H1 (cell line): ENCODE results near the gene ECE2. TPM values are rescaled to one million over a fixed set of nuclear protein-coding genes. Genes with fewer than 3 reads are reported as not detected.

Experiments used
- CTCF ChIA-PET: fragments of 300-600 bp; sonication (Branson Sonifier 250); formaldehyde crosslinking; loops from one replicate; lab custom pipeline; 2021; ENCODE audit not compliant: partially characterized antibody; lab: Charles Lee
- POLR2A ChIA-PET: fragments of 300-600 bp; sonication (Branson Sonifier 250); formaldehyde crosslinking; loops from one replicate; lab custom pipeline; 2021; ENCODE audit warnings: inconsistent platforms; ENCODE audit not compliant: partially characterized antibody; lab: Charles Lee
- DNase-seq, 2 experiments: peaks; one replicate each; pipeline versions ENCODE4 v3.0.0 to v3.0.0-alpha.2; 2010 to 2022; ENCODE audit warnings: low spot score in 2 of 2, low read depth in 1 of 2, mixed read lengths in 1 of 2
- FAIRE-seq: peaks from 2 replicates; lab custom pipeline; 2011; peaks lifted over from hg19 to GRCh38; lab: Jason Lieb, UNC
- H2AFZ ChIP-seq: 2 replicates; pipeline ENCODE4 v1.8.1; 2012; ENCODE audit warnings: low read length, inconsistent platforms
- H2AK5ac ChIP-seq: 2 replicates; pipeline ENCODE4 v1.6.1; 2013; ENCODE audit warnings: low read depth, low read length
- H2BK120ac ChIP-seq: replicated peaks from 2 replicates; pipeline ENCODE3; 2013; ENCODE audit warnings: low read depth, low read length, inconsistent platforms
- H2BK12ac ChIP-seq: 2 replicates; pipeline ENCODE4 v1.6.1; 2013; ENCODE audit warnings: low read depth, low read length
- H2BK15ac ChIP-seq: 2 replicates; pipeline ENCODE4 v1.6.1; 2013; ENCODE audit warnings: low read length
- H2BK20ac ChIP-seq: 2 replicates; pipeline ENCODE4 v1.6.1; 2013; ENCODE audit warnings: low read length
- H2BK5ac ChIP-seq: 2 replicates; pipeline ENCODE4 v1.6.1; 2013; ENCODE audit warnings: low read depth, low read length
- H3K14ac ChIP-seq: 2 replicates; pipeline ENCODE4 v1.6.1; 2013; ENCODE audit warnings: inconsistent platforms; ENCODE audit not compliant: insufficient read length
- H3K18ac ChIP-seq: 2 replicates; pipeline ENCODE4 v1.6.1; 2013; ENCODE audit warnings: low read length; ENCODE audit errors: extremely low read depth
- H3K23ac ChIP-seq: 2 replicates; pipeline ENCODE4 v1.6.1; 2013; ENCODE audit warnings: inconsistent platforms; ENCODE audit not compliant: insufficient read length
- H3K23me2 ChIP-seq: 2 replicates; pipeline ENCODE4 v1.6.1; 2013; ENCODE audit warnings: low read depth, low read length
- H3K27ac ChIP-seq: 2 replicates; pipeline ENCODE4 v1.6.1; 2011; ENCODE audit warnings: low read depth, low read length, inconsistent platforms
- H3K27me3 ChIP-seq, 4 experiments: replicated peaks in 1 of 4; 1 replicate in 1 of 4; 2 replicates in 3 of 4; pipeline versions ENCODE4 v1.6.1 to v1.8.1; 2011 to 2013; ENCODE audit warnings: low read length in 3 of 4, mild to moderate bottlenecking in 3 of 4, inconsistent platforms in 2 of 4, mixed read lengths in 2 of 4, moderate library complexity in 1 of 4; ENCODE audit not compliant: control insufficient read depth in 3 of 4, insufficient read depth in 3 of 4; ENCODE audit errors: extremely low read depth in 1 of 4
- H3K36me3 ChIP-seq, 4 experiments: 2 replicates each; pipeline versions ENCODE4 v1.6.1 to v1.8.1; 2011 to 2013; ENCODE audit warnings: mild to moderate bottlenecking in 4 of 4, low read length in 3 of 4, moderate library complexity in 2 of 4, control low read depth in 1 of 4, inconsistent platforms in 1 of 4; ENCODE audit not compliant: insufficient read depth in 4 of 4, control insufficient read depth in 2 of 4
- H3K4ac ChIP-seq: replicated peaks from 2 replicates; pipeline ENCODE3; 2013; ENCODE audit warnings: low read length, low read depth, mixed read lengths, inconsistent platforms; ENCODE audit not compliant: insufficient read length
- H3K4me1 ChIP-seq, 4 experiments: replicated peaks in 1 of 4; 1 replicate in 1 of 4; 2 replicates in 3 of 4; pipeline versions ENCODE4 v1.6.1 to v1.8.1; 2011 to 2013; ENCODE audit warnings: low read length in 3 of 4, inconsistent platforms in 2 of 4, mixed read lengths in 1 of 4; ENCODE audit not compliant: insufficient read depth in 4 of 4, control insufficient read depth in 3 of 4
- H3K4me2 ChIP-seq, 2 experiments: 2 replicates each; pipeline versions ENCODE4 v1.6.1 to v1.8.1; 2011 to 2013; ENCODE audit warnings: low read depth in 2 of 2, low read length in 2 of 2, control low read depth in 1 of 2, inconsistent platforms in 1 of 2, mild to moderate bottlenecking in 1 of 2; ENCODE audit not compliant: insufficient read depth in 1 of 2
- H3K4me3 ChIP-seq, 4 experiments: fragments of 200-600, 300-600 bp in 1 of 4; sonication (generic), shearing (Covaris generic), sonication (Bioruptor Twin) in 1 of 4; 2 replicates each; pipeline versions ENCODE4 v1.5.1 to v1.8.1; 2011 to 2016; ENCODE audit warnings: low read length in 4 of 4, low read depth in 3 of 4, control low read depth in 2 of 4, inconsistent platforms in 2 of 4, mild to moderate bottlenecking in 2 of 4, mixed read lengths in 1 of 4, moderate library complexity in 1 of 4; ENCODE audit not compliant: insufficient read depth in 2 of 4; ENCODE audit errors: extremely low read depth in 1 of 4
- H3K56ac ChIP-seq: replicated peaks from 2 replicates; pipeline ENCODE3; 2013; ENCODE audit warnings: low read depth, mild to moderate bottlenecking, mixed read lengths, low read length, inconsistent platforms; ENCODE audit not compliant: insufficient read length
- H3K79me1 ChIP-seq: 2 replicates; pipeline ENCODE4 v1.6.1; 2013; ENCODE audit warnings: low read depth, low read length, control low read depth
- H3K79me2 ChIP-seq, 2 experiments: 2 replicates each; pipeline versions ENCODE4 v1.6.1 to v1.8.1; 2012 to 2013; ENCODE audit warnings: low read length in 2 of 2, mild to moderate bottlenecking in 2 of 2, inconsistent platforms in 1 of 2; ENCODE audit not compliant: insufficient read depth in 2 of 2, control insufficient read depth in 1 of 2
- H3K9ac ChIP-seq, 4 experiments: replicated peaks in 1 of 4; 1 replicate in 1 of 4; 2 replicates in 3 of 4; pipeline versions ENCODE4 v1.6.1 to v1.8.1; 2011 to 2013; ENCODE audit warnings: low read depth in 3 of 4, low read length in 3 of 4, control low read depth in 2 of 4, mild to moderate bottlenecking in 2 of 4, moderate library complexity in 2 of 4, inconsistent platforms in 1 of 4; ENCODE audit errors: extremely low read depth in 1 of 4
- H3K9me3 ChIP-seq, 2 experiments: 2 replicates each; pipeline versions ENCODE4 v1.6.1 to v1.8.1; 2012 to 2013; ENCODE audit warnings: mild to moderate bottlenecking in 2 of 2, moderate library complexity in 2 of 2, control low read depth in 1 of 2, inconsistent platforms in 1 of 2, low read depth in 1 of 2, low read length in 1 of 2, mixed read lengths in 1 of 2; ENCODE audit not compliant: insufficient read depth in 2 of 2
- H4K20me1 ChIP-seq, 2 experiments: replicated peaks in 1 of 2; 2 replicates each; pipeline versions ENCODE3 to v1.8.1; 2011 to 2013; ENCODE audit warnings: inconsistent platforms in 2 of 2, low read length in 2 of 2, mild to moderate bottlenecking in 1 of 2; ENCODE audit not compliant: insufficient read depth in 2 of 2, control insufficient read depth in 1 of 2
- H4K5ac ChIP-seq: 2 replicates; pipeline ENCODE4 v1.6.1; 2013; ENCODE audit warnings: low read length, low read depth, mixed read lengths, inconsistent platforms; ENCODE audit not compliant: insufficient read length
- H4K8ac ChIP-seq: 2 replicates; pipeline ENCODE4 v1.8.0; 2013; ENCODE audit warnings: mild to moderate bottlenecking, moderate library complexity, low read length, inconsistent platforms; ENCODE audit not compliant: insufficient read depth; ENCODE audit errors: extremely low read depth
- H4K91ac ChIP-seq: replicated peaks from 2 replicates; pipeline ENCODE3; 2013; ENCODE audit warnings: low read length, mixed read lengths, inconsistent platforms; ENCODE audit not compliant: insufficient read length
- KDM4A ChIP-seq: IDR thresholded peaks from one replicate; pipeline ENCODE4 v1.7.1; 2012; ENCODE audit warnings: low read depth, mild to moderate bottlenecking, moderate library complexity, low read length, inconsistent platforms; ENCODE audit not compliant: severe bottlenecking
- SUZ12 ChIP-seq: fragments of 200-600 bp; sonication (generic); IDR thresholded peaks from 2 replicates; pipeline ENCODE4 v1.6.1; 2012; ENCODE audit warnings: mild to moderate bottlenecking, inconsistent platforms, low read length, moderate library complexity, mixed read lengths
- WGBS, 2 experiments: shearing (Covaris generic) in 1 of 2; methylation state at CpG; one replicate each; pipeline versions ENCODE4 v1.1.6 to v1.1.7; 2013 to 2015; ENCODE audit warnings: low lambda C conversion rate in 2 of 2, mixed read lengths in 2 of 2, inconsistent platforms in 1 of 2, low coverage in 1 of 2, missing lambda C conversion rate in 1 of 2; ENCODE audit not compliant: insufficient replicate concordance in 2 of 2, insufficient coverage in 1 of 2, insufficient read length in 1 of 2; ENCODE audit errors: extremely low coverage in 1 of 2, missing lambda C conversion rate in 1 of 2; 5-methylcytosine and 5-hydroxymethylcytosine counted together
- polyA plus RNA-seq, 7 experiments: library from polyadenylated mRNA; depleted of rRNA in 3 of 7; stranded (reverse) in 5 of 7; unstranded in 2 of 7; fragments of >200 nt in 5 of 7; fragments of 200-250 nt in 2 of 7; gene quantifications; 1 replicate in 5 of 7; 2 replicates in 1 of 7; 4 replicates in 1 of 7; pipeline versions ENCODE4 v1.2.1 to v1.2.3, GENCODE V29; 2011 to 2013; ENCODE audit warnings: missing spikeins in 2 of 7, mixed read lengths in 2 of 7
- total RNA-seq: library from RNA; stranded (reverse); fragmentation: NEBNext Ultra II Directional; extraction: Animal tissue kit (Norgen Biotek cat#: 25700); gene quantifications from 2 replicates; pipeline ENCODE4 v1.2.1, GENCODE V29; 2021

Gene ECE2
- total and polyA plus RNA-seq, 2 of the 8 experiments (the other 6 are each of a cell fraction or from before 2014, with no cell fraction given), result 0.44 to 0.86 TPM

DNA sequence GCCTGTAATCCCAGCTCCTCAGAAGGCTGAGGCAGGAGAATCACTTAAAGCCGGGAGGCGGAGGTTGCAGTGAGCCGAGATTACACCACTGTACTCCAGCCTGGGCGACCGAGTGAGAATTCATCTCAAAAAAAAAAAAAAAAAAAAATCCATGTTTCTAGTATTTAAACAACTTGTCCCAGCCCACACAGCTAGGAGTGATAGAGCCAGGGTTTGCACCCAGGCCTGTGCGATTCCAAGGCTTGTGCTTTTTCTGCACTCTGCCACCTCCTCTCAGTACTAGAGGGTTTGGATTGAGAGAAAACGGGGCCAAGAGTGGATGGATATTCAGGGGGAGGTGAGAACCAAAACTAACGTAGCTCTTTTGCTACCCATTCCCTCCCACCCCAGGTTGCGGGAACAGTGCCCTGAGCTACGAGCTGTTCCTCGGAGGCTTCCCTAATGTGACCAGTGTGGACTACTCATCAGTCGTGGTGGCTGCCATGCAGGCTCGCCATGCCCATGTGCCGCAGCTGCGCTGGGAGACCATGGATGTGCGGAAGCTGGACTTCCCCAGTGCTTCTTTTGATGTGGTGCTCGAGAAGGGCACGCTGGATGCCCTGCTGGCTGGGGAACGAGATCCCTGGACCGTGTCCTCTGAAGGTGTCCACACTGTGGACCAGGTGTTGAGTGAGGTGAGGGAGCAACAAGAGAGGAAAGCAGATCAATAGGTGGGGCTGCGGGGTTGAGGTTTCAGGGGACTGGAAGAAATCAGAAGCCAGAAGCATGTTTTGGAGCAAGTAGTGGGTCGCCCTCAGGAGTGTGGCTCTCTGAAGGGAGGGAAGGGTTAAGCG is 18.5 kb upstream of the ECE2 start:
- Histone ChIP-seq H3K23me2 (peaks cover 17% of the 10 kb centered on the region), H3K4me3 (no peak overlapping the region), H4K5ac (no peak overlapping the region), H3K27ac (no peak overlapping the region), H4K91ac (no peak overlapping the region), H2AK5ac (no peak overlapping the region), H2BK15ac (no peak overlapping the region), H2AFZ (no peak overlapping the region), H3K4ac (no peak overlapping the region), H3K4me1 (peaks cover 0 to 10% (median 4%) of the 10 kb centered on the region in 4 experiments; a peak in 4 of 7 replicates), H3K36me3 (no peaks in the 10 kb centered on the region), H2BK20ac (no peak overlapping the region), H3K9me3 (no peaks in the 10 kb centered on the region), H3K4me2 (no peak overlapping the region), H3K79me1 (no peaks in the 10 kb centered on the region), H3K56ac (no peak overlapping the region), H3K27me3 (peaks cover 2 to 37% (median 27%) of the 10 kb centered on the region in 4 experiments), H2BK120ac (no peak overlapping the region), H4K8ac (no peak overlapping the region; the same call in 1 of the 2 replicates), H4K20me1 (peaks cover 16 to 19% of the 10 kb centered on the region in 2 experiments), H3K79me2 (no peaks in the 10 kb centered on the region), H2BK5ac (no peak overlapping the region), H3K23ac (no peak overlapping the region), H3K14ac (no peak overlapping the region), H3K9ac (no peak overlapping the region), H3K18ac (no peak overlapping the region), H2BK12ac (no peak overlapping the region)
- POLR2A ChIA-PET, result interaction anchor here (2.5 kb wide), 1 partner anchor 17 kb away, joined by 12 read pairs; no protein-coding TSS in a partner anchor
- DNase-seq (no peak), FAIRE-seq (no peak)
- 93% methylated on average over 23 of the region's 23 CpGs; no CpG with 5 or more reads in 1 of the 2 experiments for WGBS, 2 experiments
- CTCF ChIA-PET, result interaction anchor here (0.6 to 14.0 kb wide), 9 partner anchors 11 to 190 kb away, joined by 3 to 136 read pairs (median 3); partner anchors contain the start of gene VWA5B2
- TF ChIP-seq SUZ12, result no peak
- TF ChIP-seq KDM4A, result no peak
